Prostate gland (tissue), 2 donors: ENCODE data around the gene MRPS21. TPM values are rescaled to one million over a fixed set of nuclear protein-coding genes. Genes with fewer than 3 reads are reported as not detected.

ENCODE experiments used
- DNase-seq: peaks from one replicate; pipeline ENCODE4 v3.0.0-alpha.2; 2019; ENCODE audit warnings: low spot score
- H3K27ac ChIP-seq, 2 donors: fragments of 200-600 bp; sonication (generic); 2 replicates each; pipeline ENCODE4 v1.5.1; 2017 to 2019
- H3K27me3 ChIP-seq: fragments of 200-600 bp; sonication (generic); replicated peaks from 2 replicates; pipeline ENCODE4 v1.5.1; 2019; ENCODE audit not compliant: insufficient read depth
- H3K36me3 ChIP-seq, 2 donors: fragments of 200-600 bp; sonication (generic); 1 replicate in 1 of 2; 2 replicates in 1 of 2; pipeline versions ENCODE4 v1.5.1 to v1.8.1; 2017 to 2019
- H3K4me1 ChIP-seq: fragments of 200-600 bp; sonication (generic); replicated peaks from 2 replicates; pipeline ENCODE4 v1.5.1; 2019
- H3K4me3 ChIP-seq, 2 donors: fragments of 200-600 bp; sonication (generic); 2 replicates each; pipeline ENCODE4 v1.5.1; 2017 to 2019
- H3K9me3 ChIP-seq: fragments of 200-600 bp; sonication (generic); 2 replicates; pipeline ENCODE4 v1.5.1; 2017
- CTCF ChIP-seq, 4 experiments: fragments of 200-600 bp in 2 of 4; fragments of 450-650 bp in 2 of 4; sonication (generic) in 2 of 4; IDR thresholded peaks; 1 replicate in 3 of 4; 2 replicates in 1 of 4; pipeline ENCODE4 v1.5.1; 2016 to 2019; ENCODE audit warnings: antibody characterized with exemption in 4 of 4, mild to moderate bottlenecking in 2 of 4, moderate library complexity in 2 of 4
- POLR2A ChIP-seq: fragments of 450-650 bp; IDR thresholded peaks from one replicate; pipeline ENCODE4 v1.6.1; 2016; ENCODE audit warnings: antibody characterized with exemption, mild to moderate bottlenecking
- POLR2AphosphoS5 ChIP-seq: sonication (generic); formaldehyde crosslinking; IDR thresholded peaks from one replicate; pipeline ENCODE4 v1.6.1; 2017; ENCODE audit warnings: antibody characterized with exemption
- WGBS: methylation state at CpG from one replicate; pipeline ENCODE4 v1.1.5; 2018; 5-methylcytosine and 5-hydroxymethylcytosine counted together
- intact Hi-C: fragments of 100-400 bp; cut with DNase I; formaldehyde crosslinking; loops from one replicate; pipeline ENCODE4 v1.14.2; 2022
- total RNA-seq, 2 donors: library from RNA; depleted of rRNA; stranded (reverse); fragments of >200 nt; gene quantifications; one replicate each; pipeline ENCODE4 v1.1.0, GENCODE V29; 2016

Gene MRPS21
- total RNA-seq, 2 donors from 2014 or later = 40.1 to 49.0 TPM

GRCh38 chr1:150320667-150320978 lies 27.0 kb downstream of the MRPS21 start:
- Histone ChIP-seq H3K4me1 (no peaks in the 10 kb centered on the region), H3K4me3 (peak overlapping the region; percentile 67 to 69), H3K27ac (peak overlapping the region; percentile 78 to 90), H3K9me3 (no peaks in the 10 kb centered on the region), H3K36me3 (no peaks in the 10 kb centered on the region), H3K27me3 (no peaks in the 10 kb centered on the region)
- intact Hi-C loops = no loop called here
- 83% methylated on average over 8 of the region's 8 CpGs for WGBS
- DNase-seq = no peak
- TF ChIP-seq CTCF (IDR thresholded peaks at IDR 0.05) = no peak
- TF ChIP-seq POLR2A = no peak
- TF ChIP-seq POLR2AphosphoS5 = no peak

GRCh38 chr1:150321826-150322166 lies 28.1 kb downstream of the MRPS21 start:
- TF ChIP-seq CTCF (IDR thresholded peaks at IDR 0.05) = no peak
- TF ChIP-seq POLR2AphosphoS5 = no peak
- no peak for TF ChIP-seq POLR2A
- Histone ChIP-seq H3K4me1 (no peaks in the 10 kb centered on the region), H3K27me3 (no peaks in the 10 kb centered on the region), H3K4me3 (peak overlapping the region; percentile 67 to 69), H3K9me3 (no peaks in the 10 kb centered on the region), H3K36me3 (peaks cover 0 to 3% of the 10 kb centered on the region in 2 donors), H3K27ac (peak overlapping the region; percentile 78 to 90)
- WGBS = under 1% methylated on average over 9 of the region's 9 CpGs
- DNase-seq = no peak
- intact Hi-C loops = no loop called here

GRCh38 chr1:150322310-150322709 lies 28.6 kb downstream of the MRPS21 start:
- 94% methylated on average over 3 of the region's 3 CpGs for WGBS
- peaks cover 0 to 3% of the 10 kb centered on the region in 2 donors for H3K36me3 ChIP-seq
- no peaks in the 10 kb centered on the region for H3K4me1 ChIP-seq
- intact Hi-C loops = no loop called here
- H3K4me3 ChIP-seq = peak overlapping the region; percentile 67 to 69
- no peak for TF ChIP-seq CTCF (IDR thresholded peaks at IDR 0.05)
- TF ChIP-seq POLR2A = no peak
- TF ChIP-seq POLR2AphosphoS5 = no peak
- no peaks in the 10 kb centered on the region for H3K9me3 ChIP-seq
- DNase-seq = no peak
- H3K27ac ChIP-seq = peak overlapping the region in 1 of 2 donors; percentile 78
- no peaks in the 10 kb centered on the region for H3K27me3 ChIP-seq

GRCh38 chr1:150332651-150333290 lies 39.1 kb downstream of the MRPS21 start:
- intact Hi-C loops = no loop called here
- Histone ChIP-seq H3K27ac (no peak overlapping the region), H3K27me3 (no peaks in the 10 kb centered on the region), H3K4me1 (no peaks in the 10 kb centered on the region), H3K4me3 (no peak overlapping the region), H3K36me3 (peaks cover 30 to 53% of the 10 kb centered on the region in 2 donors), H3K9me3 (no peaks in the 10 kb centered on the region)
- no peak for DNase-seq
- TF ChIP-seq POLR2A (no peak), POLR2AphosphoS5 (no peak), CTCF (IDR thresholded peaks at IDR 0.05) (no peak)
- WGBS = 93% methylated on average over 7 of the region's 7 CpGs

GRCh38 chr1:150346316-150346715 lies 52.7 kb downstream of the MRPS21 start:
- H3K9me3 ChIP-seq = no peaks in the 10 kb centered on the region
- no peak for TF ChIP-seq CTCF (IDR thresholded peaks at IDR 0.05)
- TF ChIP-seq POLR2AphosphoS5 = no peak
- no peak for TF ChIP-seq POLR2A
- no peaks in the 10 kb centered on the region for H3K4me1 ChIP-seq
- H3K27me3 ChIP-seq = no peaks in the 10 kb centered on the region
- peaks cover 0 to 17% of the 10 kb centered on the region in 2 donors for H3K36me3 ChIP-seq
- DNase-seq = no peak
- no peak overlapping the region for H3K4me3 ChIP-seq
- WGBS = 83% methylated on average over 4 of the region's 4 CpGs
- intact Hi-C loops = no loop called here
- H3K27ac ChIP-seq = no peak overlapping the region
